Stimulated activated CD8-positive, alpha-beta memory T cell treated with anti-CD3 and anti-CD28 coated beads, Interleukin-7, amount 100 ng/mL, for 1 hour (primary cell): ENCODE results near the gene SSC5D.

Source experiments
- DNase-seq, 2 donors: peaks; one replicate each; pipeline ENCODE4 v3.0.0-alpha.2; 2020; ENCODE audit warnings: low read depth in 2 of 2

Gene SSC5D

DNA sequence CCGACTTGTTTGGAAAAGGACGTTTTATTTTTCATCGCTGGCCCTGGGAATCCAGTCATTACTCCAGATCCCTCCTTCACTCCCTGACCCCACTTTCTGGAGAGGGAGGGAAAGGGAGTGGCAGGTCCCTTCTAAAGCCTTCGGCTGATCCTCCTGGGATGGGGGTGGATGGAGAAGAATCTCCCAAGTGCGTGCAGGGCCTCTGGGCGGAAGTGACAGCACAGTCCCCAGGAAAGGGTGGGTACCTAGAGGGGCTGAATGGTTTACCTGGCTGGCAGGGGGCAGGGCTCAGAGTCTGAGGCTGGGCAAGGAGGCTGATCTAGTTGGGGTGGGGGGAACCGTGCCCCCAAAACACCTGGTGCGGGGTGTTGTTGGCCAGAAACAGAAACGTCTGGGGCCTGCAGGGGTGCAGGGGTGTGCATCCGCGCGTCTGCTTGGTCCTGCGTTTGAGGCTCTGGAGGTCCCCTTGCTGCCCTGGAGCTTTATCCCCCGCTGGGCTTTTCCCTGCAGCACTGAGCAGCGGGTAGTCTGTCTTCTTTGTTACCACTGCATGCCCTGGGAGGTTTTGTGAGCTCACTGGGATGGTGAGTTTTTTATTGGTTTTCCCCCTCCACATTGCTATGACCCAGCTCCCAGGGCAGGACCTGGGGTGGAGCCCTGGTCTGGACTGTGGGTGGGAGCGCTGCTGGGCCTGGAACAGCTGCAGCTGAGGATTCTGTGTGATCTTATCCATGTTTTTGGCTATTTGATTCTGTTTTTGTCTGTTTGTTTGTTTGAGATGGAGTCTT, 14.8 kb upstream of the SSC5D start:
- no peak for DNase-seq

DNA sequence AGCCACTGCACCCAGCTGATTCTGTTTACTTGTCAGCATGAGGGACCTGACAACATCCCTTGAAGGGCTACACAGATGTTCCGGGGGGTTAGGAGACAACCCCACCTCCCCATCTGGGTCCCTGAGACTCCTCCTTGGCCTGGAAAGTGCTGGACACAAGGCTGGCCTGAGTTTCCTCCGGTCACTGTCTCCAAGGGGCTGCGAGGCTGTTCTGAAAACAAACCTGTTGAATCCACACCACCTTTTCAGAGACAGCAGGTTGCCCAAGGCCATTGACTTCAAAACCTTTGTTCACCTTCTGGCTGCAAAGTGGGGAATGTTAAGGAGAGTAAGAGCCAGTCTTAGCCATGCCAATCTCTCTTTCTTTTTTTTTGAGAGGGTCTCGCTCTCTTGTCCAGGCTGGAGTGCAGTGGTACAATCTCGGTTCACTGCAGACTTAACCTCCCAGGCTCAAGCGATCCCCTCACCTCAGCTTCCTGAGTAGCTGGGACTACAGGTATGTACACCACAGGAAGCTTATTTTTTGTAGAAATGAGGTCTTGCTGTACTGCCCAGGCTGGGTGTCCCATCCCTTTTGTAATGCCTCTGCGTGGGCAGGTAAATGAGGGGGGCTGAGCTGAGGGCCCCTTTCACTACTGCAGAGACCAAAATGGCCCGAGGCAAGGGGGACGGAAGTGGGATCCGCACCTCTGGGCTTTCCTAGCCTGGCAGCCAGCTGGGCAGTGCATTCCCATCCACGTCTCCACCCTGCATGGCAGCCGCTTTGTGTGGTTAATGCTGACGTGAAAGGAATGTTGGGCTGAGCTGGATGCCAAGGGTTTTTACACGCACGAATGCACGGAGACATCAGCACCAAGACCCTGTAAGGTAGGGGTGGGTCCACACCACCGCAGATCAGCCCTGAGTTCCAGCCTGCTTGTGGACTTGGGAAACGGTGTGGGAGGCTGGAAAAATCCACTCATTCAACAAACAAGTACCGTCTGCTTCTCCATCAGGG, 13.7 kb upstream of the SSC5D start:
- DNase-seq = no peak

DNA sequence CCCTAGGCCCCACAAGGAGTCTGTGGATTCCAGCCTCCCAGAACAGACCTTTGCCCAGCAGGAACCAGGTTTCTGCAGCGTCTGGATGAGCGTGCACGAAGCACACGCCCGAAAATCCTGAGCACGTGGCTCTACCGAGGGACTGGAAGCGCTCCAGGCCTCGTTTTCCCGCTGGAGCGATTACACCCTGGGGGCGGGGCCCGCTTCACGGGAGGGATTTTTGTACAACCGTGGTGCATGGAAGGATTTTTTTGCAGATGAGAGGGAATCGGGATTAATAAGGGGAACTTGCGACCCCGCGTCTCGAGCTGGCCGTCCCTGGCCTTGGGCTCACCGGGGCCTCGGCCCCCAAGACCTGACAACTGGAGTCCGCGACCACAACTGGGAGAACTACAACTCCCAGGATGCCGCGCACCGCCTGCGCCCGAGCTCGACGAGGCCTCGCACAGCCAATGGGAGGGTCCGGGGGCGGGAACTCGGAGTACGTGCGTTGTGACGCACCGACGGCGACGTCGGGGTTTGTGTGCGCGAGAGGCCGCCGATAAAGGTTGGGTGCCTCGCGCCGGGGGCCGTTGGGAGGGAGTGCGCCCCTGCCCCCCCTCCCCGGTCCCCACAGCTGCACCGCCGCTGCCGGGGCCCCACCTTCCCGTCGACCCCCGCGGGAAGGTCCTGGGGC, 12.0 kb upstream of the SSC5D start, which contains the start of gene ZNF628:
TSS of gene ZNF628 (plus strand) at position 518 of the 676 bp plus-strand sequence. CDS start 3,294 bp downstream, outside the sequence.
- peak; percentile 93 to 96 for DNase-seq

DNA sequence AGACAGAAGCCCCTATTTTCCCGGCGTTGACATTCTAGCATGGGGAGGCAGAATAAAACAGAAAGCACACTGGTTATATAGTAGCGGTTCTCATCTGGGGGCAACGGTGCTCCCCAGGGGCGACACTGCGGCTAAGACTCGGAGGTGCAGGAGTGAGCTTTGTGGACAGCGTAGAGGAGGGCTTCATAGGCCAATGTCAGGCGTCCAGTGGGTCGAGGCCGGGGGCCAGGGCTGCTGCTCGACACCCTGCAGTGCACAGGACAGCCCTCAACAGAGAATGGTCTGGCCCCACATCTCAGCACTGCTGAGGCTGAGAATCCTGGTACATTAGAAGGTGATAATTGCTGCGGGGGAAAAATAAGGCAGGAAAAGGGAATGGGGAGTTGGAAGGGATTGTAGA, 10.3 kb upstream of the SSC5D start:
- DNase-seq = no peak

DNA sequence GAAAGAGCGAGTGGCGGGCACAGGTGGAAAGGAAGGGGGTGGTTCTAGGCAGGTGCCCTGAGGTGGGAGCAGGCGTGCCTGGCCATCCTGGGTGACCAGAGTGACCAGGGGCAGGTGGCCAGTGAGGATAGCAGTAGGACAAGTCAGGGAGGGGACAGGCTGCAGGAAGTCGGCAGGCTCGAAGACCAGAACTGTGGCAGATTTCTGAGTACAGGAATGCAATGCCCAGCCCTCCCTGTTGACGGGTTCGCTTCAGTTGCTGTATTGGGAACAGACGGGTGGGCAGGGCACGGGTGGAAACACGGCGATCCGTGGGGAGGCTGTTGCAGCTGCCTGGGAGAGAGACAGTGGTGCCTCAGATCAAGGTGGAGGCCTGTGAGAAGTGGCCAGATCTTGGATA, 9.9 kb upstream of the SSC5D start:
- DNase-seq = no peak

DNA sequence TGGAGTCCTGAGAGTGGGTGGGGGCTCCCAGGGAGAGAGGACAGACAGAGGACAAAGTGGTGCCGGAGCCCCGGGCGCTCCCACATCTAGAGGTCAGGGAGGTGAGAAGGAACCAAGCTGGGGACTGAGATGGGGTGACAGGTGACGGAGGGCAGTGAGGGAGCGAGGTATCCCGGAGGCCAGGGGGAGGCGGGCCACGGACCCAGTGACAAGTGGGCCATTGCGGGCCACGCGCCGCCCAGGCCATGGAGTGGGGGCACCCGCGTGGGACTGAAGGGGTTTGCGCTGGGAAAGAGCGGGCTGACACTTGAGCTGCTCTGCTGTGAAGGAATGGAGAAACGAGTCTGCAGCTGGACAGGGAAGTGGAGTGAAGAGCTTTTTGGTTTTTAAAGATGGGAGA, 9.2 kb upstream of the SSC5D start:
- no peak for DNase-seq

DNA sequence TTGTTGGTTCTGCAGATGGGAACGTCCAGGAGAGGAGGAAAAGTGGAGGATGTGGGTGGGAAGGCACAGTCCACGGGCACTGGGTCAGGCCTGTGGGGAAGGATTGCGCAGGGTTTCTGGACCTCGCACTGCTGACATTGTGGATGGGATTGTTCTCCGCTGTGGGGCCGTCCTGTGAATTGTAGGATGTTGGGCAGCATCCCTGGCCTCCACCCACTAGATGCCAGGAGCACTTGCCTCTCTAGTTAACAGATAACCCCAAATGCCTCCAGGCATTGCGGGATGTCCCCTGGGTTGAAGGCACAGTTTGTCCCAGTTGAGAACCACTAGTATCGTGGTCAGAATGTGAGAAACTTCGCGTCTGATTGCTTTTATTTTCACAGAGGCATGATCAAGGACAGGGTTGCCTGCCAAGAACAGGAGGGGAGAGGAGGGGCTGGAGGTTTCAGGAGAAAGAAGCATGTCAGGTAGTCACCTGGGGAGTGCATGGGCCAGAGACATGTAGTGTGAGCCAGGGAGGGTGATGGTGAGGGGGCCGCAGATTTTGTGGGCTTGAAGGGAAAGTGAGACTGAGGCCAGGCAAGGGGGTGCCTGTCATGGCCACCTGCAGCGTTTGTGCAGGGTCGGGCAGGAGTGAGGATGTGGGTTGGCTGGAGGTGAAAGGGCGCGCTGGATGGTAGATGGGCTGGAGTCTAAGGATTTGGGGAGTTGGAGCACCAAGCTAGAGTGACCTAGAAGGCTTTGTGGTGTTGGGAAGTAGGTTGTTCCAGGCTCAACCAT, 8.6 kb upstream of the SSC5D start:
- no peak for DNase-seq

DNA sequence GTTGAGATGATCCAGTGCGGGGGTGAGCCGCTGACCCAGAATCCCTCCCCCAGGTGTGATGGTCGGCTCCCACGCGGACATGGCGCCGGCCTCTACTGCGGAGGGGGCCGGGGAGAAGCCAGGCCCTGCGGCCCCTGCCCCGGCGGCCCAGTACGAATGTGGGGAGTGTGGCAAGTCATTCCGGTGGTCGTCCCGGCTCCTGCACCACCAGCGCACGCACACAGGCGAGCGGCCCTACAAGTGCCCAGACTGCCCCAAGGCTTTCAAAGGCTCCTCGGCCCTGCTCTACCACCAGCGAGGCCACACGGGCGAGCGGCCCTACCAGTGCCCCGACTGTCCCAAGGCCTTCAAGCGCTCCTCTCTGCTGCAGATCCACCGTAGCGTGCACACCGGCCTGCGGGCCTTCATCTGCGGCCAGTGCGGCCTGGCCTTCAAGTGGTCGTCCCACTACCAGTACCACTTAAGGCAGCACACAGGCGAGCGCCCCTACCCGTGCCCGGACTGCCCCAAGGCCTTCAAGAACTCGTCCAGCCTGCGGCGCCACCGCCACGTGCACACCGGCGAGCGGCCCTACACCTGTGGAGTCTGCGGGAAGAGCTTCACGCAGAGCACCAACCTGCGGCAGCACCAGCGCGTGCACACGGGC, 7.0 kb upstream of the SSC5D start:
- DNase-seq = no peak

DNA sequence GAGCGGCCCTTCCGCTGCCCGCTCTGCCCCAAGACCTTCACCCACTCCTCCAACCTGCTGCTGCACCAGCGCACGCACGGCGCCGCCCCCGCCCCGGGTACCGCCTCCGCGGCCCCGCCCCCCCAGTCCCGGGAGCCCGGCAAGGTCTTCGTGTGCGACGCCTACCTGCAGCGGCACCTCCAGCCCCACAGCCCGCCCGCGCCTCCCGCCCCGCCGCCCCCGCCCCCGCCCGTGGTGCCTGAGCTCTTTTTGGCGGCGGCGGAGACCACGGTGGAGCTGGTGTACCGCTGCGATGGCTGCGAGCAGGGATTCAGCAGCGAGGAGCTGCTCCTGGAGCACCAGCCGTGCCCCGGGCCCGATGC, 6.5 kb upstream of the SSC5D start:
- DNase-seq = no peak

DNA sequence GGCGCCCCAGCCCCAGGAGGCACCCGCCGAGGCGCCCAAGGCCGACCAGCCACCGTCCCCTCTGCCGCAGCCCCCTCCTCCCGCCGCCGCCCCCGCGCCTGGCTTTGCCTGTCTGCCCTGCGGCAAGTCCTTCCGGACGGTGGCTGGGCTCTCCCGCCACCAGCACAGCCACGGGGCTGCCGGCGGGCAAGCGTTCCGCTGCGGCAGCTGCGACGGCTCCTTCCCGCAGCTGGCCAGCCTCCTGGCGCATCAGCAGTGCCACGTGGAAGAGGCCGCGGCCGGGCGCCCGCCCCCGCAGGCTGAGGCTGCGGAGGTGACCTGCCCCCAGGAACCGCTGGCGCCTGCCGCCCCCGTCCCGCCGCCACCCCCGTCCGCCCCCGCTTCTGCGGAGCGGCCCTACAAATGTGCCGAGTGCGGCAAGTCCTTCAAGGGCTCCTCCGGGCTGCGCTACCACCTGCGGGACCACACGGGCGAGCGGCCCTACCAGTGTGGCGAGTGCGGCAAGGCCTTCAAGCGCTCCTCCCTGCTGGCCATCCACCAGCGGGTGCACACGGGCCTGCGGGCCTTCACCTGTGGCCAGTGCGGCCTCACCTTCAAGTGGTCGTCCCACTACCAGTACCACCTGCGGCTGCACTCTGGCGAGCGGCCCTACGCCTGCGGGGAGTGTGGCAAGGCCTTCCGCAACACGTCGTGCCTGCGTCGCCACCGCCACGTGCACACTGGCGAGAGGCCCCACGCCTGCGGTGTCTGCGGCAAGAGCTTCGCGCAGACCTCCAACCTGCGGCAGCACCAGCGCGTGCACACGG, 5.9 kb upstream of the SSC5D start:
- no peak for DNase-seq

DNA sequence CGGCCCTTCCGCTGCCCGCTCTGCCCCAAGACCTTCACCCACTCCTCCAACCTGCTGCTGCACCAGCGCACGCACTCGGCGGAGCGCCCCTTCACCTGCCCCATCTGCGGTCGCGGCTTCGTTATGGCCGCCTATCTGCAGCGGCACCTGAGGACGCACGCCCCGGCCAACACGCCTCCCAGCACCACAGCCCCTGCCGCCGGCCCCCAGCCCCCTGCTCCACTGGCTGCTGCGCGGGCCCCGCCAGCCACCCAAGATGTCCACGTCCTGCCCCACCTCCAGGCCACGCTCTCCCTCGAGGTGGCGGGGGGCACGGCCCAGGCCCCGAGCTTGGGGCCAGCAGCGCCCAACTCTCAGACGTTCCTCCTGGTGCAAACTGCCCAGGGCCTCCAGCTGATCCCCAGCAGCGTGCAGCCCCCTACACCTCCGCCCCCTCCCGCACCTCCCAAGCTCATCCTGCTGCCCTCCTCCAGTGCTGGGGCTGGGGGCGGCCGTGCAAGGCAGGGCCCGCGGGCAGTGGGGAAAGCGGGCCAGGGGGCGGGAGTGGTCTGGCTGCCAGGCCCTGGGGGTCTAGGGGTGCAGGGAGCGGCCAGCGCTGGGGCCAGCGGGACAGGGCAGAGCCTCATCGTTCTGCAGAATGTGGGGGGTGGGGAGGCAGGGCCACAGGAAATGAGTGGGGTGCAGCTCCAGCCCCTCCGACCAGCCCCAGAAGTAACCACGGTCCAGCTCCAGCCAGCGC, 5.1 kb upstream of the SSC5D start:
- no peak for DNase-seq

DNA sequence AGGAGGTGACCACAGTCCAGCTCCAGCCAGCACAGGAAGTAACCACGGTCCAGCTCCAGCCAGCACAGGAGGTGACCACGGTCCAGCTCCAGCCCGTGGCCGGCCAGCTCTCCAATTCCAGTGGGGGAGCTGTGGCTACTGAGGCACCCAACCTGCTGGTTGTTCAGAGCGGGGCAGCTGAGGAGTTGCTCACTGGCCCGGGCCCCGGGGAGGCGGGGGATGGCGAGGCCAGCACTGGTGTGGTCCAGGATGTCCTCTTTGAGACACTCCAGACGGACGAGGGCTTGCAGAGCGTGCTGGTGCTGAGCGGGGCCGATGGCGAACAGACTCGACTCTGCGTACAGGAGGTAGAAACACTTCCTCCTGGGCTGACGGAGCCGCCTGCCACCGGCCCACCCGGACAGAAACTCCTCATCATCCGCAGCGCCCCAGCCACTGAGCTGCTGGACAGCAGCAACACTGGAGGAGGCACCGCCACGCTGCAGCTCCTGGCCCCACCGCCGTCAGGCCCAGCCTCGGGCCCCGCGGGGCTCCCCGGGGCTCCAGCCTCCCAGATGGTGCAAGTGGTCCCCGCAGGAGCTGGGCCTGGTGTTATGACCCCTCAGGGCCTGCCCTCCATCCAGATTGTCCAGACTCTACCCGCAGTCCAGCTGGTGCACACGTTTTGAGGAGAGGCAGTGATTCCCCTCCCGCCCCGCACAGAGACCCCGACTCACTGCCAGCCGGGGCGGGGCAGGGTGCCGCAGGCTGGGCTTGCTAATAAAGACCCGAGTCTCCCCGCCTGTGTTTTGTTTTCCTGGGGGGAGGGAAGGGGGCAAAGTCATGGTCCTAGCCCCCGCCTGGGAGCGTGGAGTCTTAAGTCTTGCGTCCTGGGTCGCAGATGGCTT, 4.3 kb upstream of the SSC5D start:
- no peak for DNase-seq

DNA sequence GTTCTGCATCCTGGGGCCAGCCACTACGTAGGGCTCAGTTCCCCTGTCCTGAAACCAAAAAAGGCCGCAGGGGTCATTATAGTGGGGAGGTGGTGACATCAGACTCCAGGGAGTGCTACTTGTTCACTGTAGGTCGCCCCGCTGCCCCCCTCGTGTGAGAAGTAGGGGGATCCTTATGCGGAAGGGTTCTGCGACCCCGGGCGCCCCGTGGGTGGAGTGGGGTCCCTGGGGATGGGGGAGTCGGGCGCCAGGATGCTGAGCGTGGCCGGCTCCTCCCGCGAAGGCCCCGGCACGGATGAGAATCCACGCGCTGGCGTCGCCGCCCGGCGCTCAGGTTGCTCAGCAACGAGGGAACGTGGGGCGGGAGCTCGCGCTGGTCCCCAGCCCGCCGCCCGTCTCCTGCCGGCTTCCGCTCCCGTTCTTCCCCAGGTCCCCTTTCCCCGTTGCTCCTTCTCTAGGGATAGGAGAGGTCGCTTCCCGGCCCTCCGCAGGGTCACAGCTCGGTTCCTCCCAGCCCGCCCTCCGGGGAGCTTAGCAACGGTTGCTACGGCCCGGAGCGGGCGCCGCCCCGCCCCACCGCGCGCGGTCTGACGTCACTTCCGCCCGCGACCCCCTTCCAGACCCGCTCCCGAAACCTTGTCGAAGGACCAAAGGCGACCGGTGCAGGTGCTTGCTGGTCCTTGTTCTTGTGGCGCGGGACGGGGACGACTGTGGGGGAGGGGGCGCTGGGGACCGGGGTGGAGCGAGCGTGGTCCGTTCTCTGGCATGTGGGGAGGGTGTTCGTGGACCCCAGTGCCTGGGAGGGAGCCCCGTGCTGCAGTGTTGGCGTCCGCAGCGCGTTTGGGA, 3.4 kb upstream of the SSC5D start, which contains the start of gene NAT14:
TSS of gene NAT14 (plus strand) at position 596 of the 846 bp plus-strand sequence. CDS start 521 bp downstream, outside the sequence.
- DNase-seq = peak; percentile 19 to 40

DNA sequence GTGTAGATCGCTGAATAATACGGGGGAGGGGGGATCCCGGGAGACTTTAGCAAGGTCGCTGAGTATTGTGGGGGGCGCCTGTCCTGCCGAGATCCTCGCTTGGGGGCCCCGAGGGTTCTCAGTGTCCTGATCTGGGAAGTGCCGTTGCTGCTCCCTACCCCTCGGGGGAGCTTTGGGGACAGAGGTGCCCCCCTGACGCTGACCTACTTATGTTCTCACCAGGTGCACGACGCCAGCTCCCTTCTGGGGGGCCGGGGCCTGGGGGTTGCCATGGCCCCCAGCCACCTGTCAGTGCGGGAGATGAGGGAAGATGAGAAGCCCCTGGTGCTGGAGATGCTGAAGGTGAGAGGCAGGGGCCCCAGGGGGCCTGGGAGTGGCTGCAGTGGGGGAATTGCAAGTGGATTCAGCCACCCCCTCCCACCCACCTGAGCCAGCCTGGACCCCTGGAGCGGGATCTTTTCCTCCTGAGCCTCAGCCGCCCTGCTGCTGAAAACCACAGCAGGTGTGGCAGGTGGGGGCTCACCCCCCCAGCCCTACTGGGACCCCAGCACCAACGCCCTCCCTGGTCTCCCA, 2.7 kb upstream of the SSC5D start:
- DNase-seq = no peak

DNA sequence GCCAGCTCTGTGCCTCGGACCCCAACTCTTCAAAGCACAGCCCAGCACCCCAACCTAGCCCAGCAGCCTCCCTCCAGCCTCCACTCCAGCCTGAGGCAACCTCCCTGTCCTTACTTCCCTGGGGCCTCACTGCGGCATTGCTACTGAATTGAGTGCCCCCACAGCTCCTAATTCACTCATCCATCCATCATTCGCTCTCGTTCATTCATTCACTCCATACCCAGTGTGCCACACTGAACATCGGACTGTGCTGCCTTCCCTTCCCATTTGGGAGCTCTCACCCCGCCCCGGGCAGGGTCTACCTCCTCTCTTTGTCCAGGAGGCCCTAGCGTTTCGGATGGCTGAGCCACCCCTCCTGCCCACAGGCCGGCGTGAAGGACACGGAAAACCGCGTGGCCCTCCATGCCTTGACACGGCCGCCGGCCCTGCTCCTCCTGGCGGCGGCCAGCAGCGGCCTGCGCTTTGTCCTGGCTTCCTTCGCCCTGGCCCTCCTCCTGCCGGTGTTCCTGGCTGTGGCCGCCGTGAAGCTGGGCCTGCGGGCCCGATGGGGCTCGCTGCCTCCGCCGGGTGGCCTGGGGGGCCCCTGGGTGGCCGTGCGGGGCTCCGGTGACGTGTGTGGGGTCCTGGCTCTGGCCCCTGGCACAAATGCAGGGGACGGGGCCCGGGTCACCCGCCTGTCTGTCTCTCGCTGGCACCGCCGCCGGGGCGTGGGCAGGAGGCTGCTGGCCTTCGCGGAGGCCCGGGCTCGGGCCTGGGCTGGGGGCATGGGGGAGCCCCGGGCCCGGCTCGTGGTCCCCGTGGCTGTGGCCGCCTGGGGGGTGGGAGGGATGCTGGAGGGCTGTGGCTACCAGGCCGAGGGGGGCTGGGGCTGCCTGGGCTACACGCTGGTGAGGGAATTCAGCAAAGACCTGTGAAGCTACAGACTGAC, 1.9 kb upstream of the SSC5D start:
- DNase-seq = no peak
